WTC11 (cell line): ENCODE measurements around the gene MSH2. TPM values are rescaled to one million over a fixed set of nuclear protein-coding genes. Genes with fewer than 3 reads are reported as not detected.

Experiments
- ATAC-seq: fragments of 200-7000 bp; cut with Tn5 transposase; 2 replicates; pipeline ENCODE4 v1.10.0; 2021; ENCODE audit warnings: mild to moderate bottlenecking, moderate library complexity
- CTCF ChIA-PET: fragments of 300-600 bp; sonication (Branson Sonifier 250); formaldehyde crosslinking; loops from one replicate; lab custom pipeline; 2021; ENCODE audit warnings: antibody characterized with exemption; lab: Charles Lee
- POLR2A ChIA-PET: fragments of 350-600 bp; sonication (Branson Sonifier 250); formaldehyde crosslinking; loops from one replicate; lab custom pipeline; 2021; ENCODE audit warnings: antibody characterized with exemption; lab: Charles Lee
- DNase-seq: peaks from one replicate; pipeline ENCODE4 v3.0.0; 2021; ENCODE audit warnings: low spot score
- H3K27ac Mint-ChIP-seq: 2 replicates; pipeline ENCODE4 v1.8.0; 2021; ENCODE audit warnings: mixed read lengths
- H3K27me3 Mint-ChIP-seq: 2 replicates; pipeline ENCODE4 v1.8.0; 2021; ENCODE audit warnings: low read depth, mild to moderate bottlenecking, moderate library complexity, mixed read lengths
- H3K36me3 Mint-ChIP-seq: 2 replicates; pipeline ENCODE4 v1.8.0; 2021; ENCODE audit warnings: mixed read lengths
- H3K4me1 Mint-ChIP-seq: 2 replicates; pipeline ENCODE4 v1.8.0; 2022; ENCODE audit warnings: mixed read lengths
- H3K4me3 Mint-ChIP-seq: 2 replicates; pipeline ENCODE4 v1.8.0; 2021; ENCODE audit warnings: mild to moderate bottlenecking, moderate library complexity, mixed read lengths
- H3K9me3 Mint-ChIP-seq: 2 replicates; pipeline ENCODE4 v1.8.0; 2021; ENCODE audit warnings: mixed read lengths
- ATF2 ChIP-seq: sonication (generic); formaldehyde crosslinking; IDR thresholded peaks from 2 replicates; pipeline ENCODE4 v1.8.1; 2022; ENCODE audit warnings: low read depth, missing genetic modification reagents, borderline replicate concordance
- CBFB ChIP-seq: sonication (generic); formaldehyde crosslinking; IDR thresholded peaks from 2 replicates; pipeline ENCODE4 v1.8.1; 2022; ENCODE audit warnings: mild to moderate bottlenecking, low read depth, missing genetic modification reagents
- CREM ChIP-seq: sonication (generic); formaldehyde crosslinking; IDR thresholded peaks from 2 replicates; pipeline ENCODE4 v1.8.1; 2022; ENCODE audit warnings: mild to moderate bottlenecking, missing genetic modification reagents, moderate library complexity
- ESRRA ChIP-seq: sonication (generic); formaldehyde crosslinking; IDR thresholded peaks from 2 replicates; pipeline ENCODE4 v1.8.1; 2022; ENCODE audit warnings: mild to moderate bottlenecking, missing genetic modification reagents, borderline replicate concordance
- FOXJ3 ChIP-seq: sonication (generic); formaldehyde crosslinking; IDR thresholded peaks from 2 replicates; pipeline ENCODE4 v1.9.0; 2021; ENCODE audit warnings: missing genetic modification reagents, mild to moderate bottlenecking, borderline replicate concordance
- HMGA2 ChIP-seq: fragments of 250-450 bp; sonication (Bioruptor Pico); IDR thresholded peaks from 2 replicates; pipeline ENCODE4 v1.4.0; 2021; ENCODE audit warnings: mild to moderate bottlenecking, moderate library complexity
- HMGXB4 ChIP-seq: sonication (generic); formaldehyde crosslinking; IDR thresholded peaks from 2 replicates; pipeline ENCODE4 v1.8.1; 2023; ENCODE audit warnings: mild to moderate bottlenecking, moderate library complexity, missing genetic modification reagents
- JAZF1 ChIP-seq: fragments of 250-450 bp; sonication (Bioruptor Pico); IDR thresholded peaks from 2 replicates; pipeline ENCODE4 v1.9.0; 2021; ENCODE audit warnings: moderate library complexity, mild to moderate bottlenecking, inconsistent platforms
- NFE2L1 ChIP-seq: sonication (generic); formaldehyde crosslinking; IDR thresholded peaks from 2 replicates; pipeline ENCODE4 v1.8.1; 2023; ENCODE audit warnings: missing genetic modification reagents
- NFYB ChIP-seq: sonication (generic); formaldehyde crosslinking; conservative IDR thresholded peaks from 2 replicates; pipeline ENCODE4 v1.8.0; 2022; ENCODE audit warnings: low read depth, missing genetic modification reagents
- PREB ChIP-seq: sonication (generic); formaldehyde crosslinking; IDR thresholded peaks from 2 replicates; pipeline ENCODE4 v1.8.1; 2022; ENCODE audit warnings: mild to moderate bottlenecking, missing genetic modification reagents, moderate library complexity, borderline replicate concordance
- SMAD4 ChIP-seq: sonication (generic); formaldehyde crosslinking; IDR thresholded peaks from 2 replicates; pipeline ENCODE4 v1.8.0; 2022; ENCODE audit warnings: mild to moderate bottlenecking, missing genetic modification reagents
- STAT6 ChIP-seq: sonication (generic); formaldehyde crosslinking; conservative IDR thresholded peaks from 2 replicates; pipeline ENCODE4 v1.8.1; 2023; ENCODE audit warnings: mild to moderate bottlenecking, low read depth, missing genetic modification reagents, moderate library complexity
- USF1 ChIP-seq: sonication (generic); formaldehyde crosslinking; IDR thresholded peaks from 2 replicates; pipeline ENCODE4 v1.8.0; 2022; ENCODE audit warnings: mild to moderate bottlenecking, missing genetic modification reagents
- ZNF281 ChIP-seq: sonication (generic); formaldehyde crosslinking; IDR thresholded peaks from 2 replicates; pipeline ENCODE4 v1.8.0; 2023; ENCODE audit warnings: mild to moderate bottlenecking, missing genetic modification reagents
- ZNF317 ChIP-seq: sonication (generic); formaldehyde crosslinking; IDR thresholded peaks from 2 replicates; pipeline ENCODE4 v1.8.1; 2023; ENCODE audit warnings: low read depth, mild to moderate bottlenecking, moderate library complexity, missing genetic modification reagents, borderline replicate concordance
- ZNF423 ChIP-seq: fragments of 250-450 bp; sonication (Bioruptor Pico); IDR thresholded peaks from 2 replicates; pipeline ENCODE4 v2.1.2; 2022; ENCODE audit warnings: mild to moderate bottlenecking, moderate library complexity
- ZNF512 ChIP-seq: sonication (generic); formaldehyde crosslinking; IDR thresholded peaks from 2 replicates; pipeline ENCODE4 v1.8.1; 2022; ENCODE audit warnings: missing genetic modification reagents, borderline replicate concordance
- total RNA-seq: library from RNA; stranded (reverse); gene quantifications from 3 replicates; pipeline ENCODE4 v1.2.3, GENCODE V29; 2021

Gene MSH2
- total RNA-seq, 1 experiment from 2014 or later = 244 TPM

- no peak for TF ChIP-seq PREB
- TF ChIP-seq HMGA2 = no peak
These were observed 19.6 kb downstream of the MSH2 start (continued) for GRCh38 chr2:47422560-47422959.

- ChIA-PET POLR2A (no interaction called here), CTCF (no interaction called here)
- Mint-ChIP-seq H3K4me3 (no peak overlapping the region), H3K9me3 (peaks cover 8% of the 10 kb centered on the region), H3K27ac (peak overlapping the region; percentile 27; the same call in 1 of the 2 replicates), H3K27me3 (no peaks in the 10 kb centered on the region), H3K36me3 (peaks cover 89% of the 10 kb centered on the region), H3K4me1 (no peaks in the 10 kb centered on the region; the same call in 1 of the 2 replicates)
- DNase-seq (no peak), ATAC-seq (no peak)
- no peak for TF ChIP-seq SMAD4 (CRISPR knock-in tag)
- no peak for TF ChIP-seq CBFB (CRISPR knock-in tag)
- no peak for TF ChIP-seq ZNF281 (CRISPR knock-in tag)
- no peak for TF ChIP-seq JAZF1 (CRISPR knock-in tag)
- no peak for TF ChIP-seq NFYB (CRISPR knock-in tag)
- no peak for TF ChIP-seq ATF2 (CRISPR knock-in tag)
- no peak for TF ChIP-seq ZNF423 (CRISPR knock-in tag)
- no peak for TF ChIP-seq ESRRA (CRISPR knock-in tag)
- TF ChIP-seq HMGA2 = no peak
- TF ChIP-seq USF1 (CRISPR knock-in tag) = no peak
- no peak for TF ChIP-seq HMGXB4 (CRISPR knock-in tag)
These were observed 23.8 kb downstream of the MSH2 start for GRCh38 chr2:47426786-47427185.

GRCh38 chr2:47429795-47430194 lies 26.8 kb downstream of the MSH2 start:
- no peak for ATAC-seq
- DNase-seq = no peak
- peaks cover 14% of the 10 kb centered on the region for H3K9me3 Mint-ChIP-seq
- peaks cover 84% of the 10 kb centered on the region for H3K36me3 Mint-ChIP-seq
- H3K27ac Mint-ChIP-seq = no peak overlapping the region; the same call in 1 of the 2 replicates
- no peaks in the 10 kb centered on the region for H3K27me3 Mint-ChIP-seq
- CTCF ChIA-PET = no interaction called here
- no peak overlapping the region for H3K4me3 Mint-ChIP-seq
- POLR2A ChIA-PET = interaction anchor here (0.6 kb wide), 1 partner anchor 59 kb away, joined by 4 read pairs; no protein-coding TSS in a partner anchor
- no peaks in the 10 kb centered on the region; the same call in 1 of the 2 replicates for H3K4me1 Mint-ChIP-seq
- TF ChIP-seq HMGXB4 (CRISPR knock-in tag) (no peak), ZNF512 (no peak), ZNF317 (CRISPR knock-in tag) (no peak), CREM (CRISPR knock-in tag) (no peak), STAT6 (no peak), NFE2L1 (CRISPR knock-in tag) (no peak), FOXJ3 (CRISPR knock-in tag) (no peak)
